SW480 (cell line): ENCODE measurements around the gene SLC15A3.
"Not testable (repeated sequence)": the region's sequence is repeated elsewhere in the genome, so short reads cannot be mapped to it uniquely, and the experiment has no call there.

ENCODE experiments used
- DNase-seq: peaks from one replicate; pipeline ENCODE4 v3.0.0-alpha.2; 2016; ENCODE audit warnings: low spot score

The SLC15A3 gene

DNA sequence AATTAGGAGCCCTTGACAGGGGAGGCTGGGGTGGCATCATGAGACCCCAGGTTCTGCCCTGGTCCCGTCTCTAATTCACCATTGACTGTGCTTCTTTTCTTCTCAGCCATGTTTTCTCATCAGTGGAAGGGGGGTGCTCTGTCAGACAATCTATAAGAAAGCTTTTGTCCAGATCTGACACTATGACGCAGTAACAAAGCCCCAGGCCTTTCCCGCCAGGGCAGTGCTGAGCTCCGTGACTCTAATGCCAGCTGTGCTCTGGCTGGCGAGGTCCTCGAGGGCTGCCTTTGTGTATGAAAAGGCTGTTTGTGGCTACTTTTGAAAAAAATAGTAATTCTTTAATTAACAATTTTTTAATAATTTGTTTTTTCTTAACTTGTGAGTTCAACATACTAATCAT is 22.8 kb upstream of the SLC15A3 start:
- no peak for DNase-seq

DNA sequence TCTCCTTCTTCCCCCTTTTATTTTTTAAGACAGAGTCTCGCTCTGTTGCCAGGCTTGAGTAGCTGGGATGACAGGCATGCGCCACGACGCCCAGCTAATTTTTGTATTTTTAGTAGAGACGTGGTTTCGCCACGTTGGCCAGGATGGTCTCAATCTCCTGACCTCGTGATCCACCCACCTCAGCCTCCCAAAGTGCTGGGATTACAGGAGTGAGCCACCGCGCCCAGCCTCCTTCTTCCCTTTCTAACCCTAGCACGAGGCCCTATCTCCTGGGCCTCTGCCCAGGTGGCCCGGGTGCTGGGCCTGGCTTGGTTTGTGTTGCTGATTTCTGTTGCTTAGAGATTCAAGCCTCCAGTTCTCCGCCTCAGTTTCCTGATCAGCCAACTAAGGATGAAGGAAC is 22.3 kb upstream of the SLC15A3 start:
- DNase-seq = not testable (repeated sequence)

- DNase-seq = no peak
Observed at GRCh38 chr11:60973699-60974098, 21.7 kb upstream of the SLC15A3 start.

DNA sequence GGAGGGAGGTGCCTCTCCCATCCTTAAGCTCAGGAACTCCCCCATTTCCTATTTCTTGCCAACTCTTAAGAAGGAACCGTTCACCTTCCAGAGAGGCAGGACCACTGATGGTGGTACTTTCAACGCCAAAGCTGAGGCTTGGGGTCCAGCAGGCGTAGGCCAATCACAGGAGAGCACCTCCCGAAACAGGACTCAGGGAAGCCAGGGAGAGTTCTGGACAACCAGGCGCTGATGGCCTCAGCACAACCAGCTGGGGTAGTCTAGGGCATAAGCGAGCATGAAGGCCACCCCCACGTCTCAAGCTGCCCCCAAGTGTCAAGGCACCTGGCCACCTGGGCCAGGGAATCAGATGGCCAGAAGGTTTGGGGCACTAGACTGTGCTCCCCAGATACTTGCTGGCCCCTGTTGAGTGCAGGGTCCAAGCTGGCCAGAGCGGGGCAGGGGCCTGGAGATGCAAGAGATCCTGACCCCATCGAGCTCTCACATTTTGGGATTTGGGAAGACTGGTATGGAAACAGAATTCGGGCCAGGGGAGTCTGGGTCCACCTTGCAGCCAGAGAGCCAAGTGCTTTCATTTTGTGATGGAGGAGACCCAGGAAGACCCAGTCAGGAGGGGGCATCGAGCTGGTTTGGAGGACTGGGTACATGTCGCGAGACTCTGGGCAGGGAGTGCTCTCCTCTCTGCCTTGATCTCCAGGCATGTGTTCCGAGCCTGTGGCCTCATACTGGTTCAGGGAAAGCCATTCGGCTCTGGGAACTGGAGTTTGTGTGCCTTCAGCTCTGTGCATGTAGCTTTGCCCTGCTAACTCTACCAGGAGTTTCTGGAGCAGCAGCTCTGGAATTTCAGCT is 20.4 kb upstream of the SLC15A3 start:
- DNase-seq = no peak

DNA sequence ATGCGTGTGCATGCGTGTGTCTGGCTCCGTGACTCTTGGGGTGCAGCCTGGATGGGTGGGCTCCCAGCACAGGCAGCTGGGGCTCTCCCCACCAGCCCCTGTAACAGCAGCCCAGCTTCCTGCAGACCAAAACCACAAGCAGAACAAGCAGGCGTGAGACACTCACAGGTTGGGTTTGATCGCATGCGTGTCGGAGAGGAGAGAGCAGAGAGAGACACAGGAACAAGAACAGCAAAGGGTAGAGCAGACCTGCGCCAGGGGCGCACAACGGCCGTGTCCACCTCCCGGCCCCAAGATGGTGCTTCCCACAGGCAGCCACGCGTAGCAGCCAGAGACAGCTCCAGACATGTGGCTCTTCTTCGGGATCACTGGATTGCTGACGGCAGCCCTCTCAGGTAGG is 19.5 kb upstream of the SLC15A3 start, which contains the start of gene CD6:
CD6 (plus strand) TSS at position 161 of the 400 bp plus-strand sequence; CDS start at position 347, 186 bp downstream.
- no peak for DNase-seq

GRCh38 chr11:60970890-60971289 is 18.9 kb upstream of the SLC15A3 start:
- DNase-seq = no peak

DNA sequence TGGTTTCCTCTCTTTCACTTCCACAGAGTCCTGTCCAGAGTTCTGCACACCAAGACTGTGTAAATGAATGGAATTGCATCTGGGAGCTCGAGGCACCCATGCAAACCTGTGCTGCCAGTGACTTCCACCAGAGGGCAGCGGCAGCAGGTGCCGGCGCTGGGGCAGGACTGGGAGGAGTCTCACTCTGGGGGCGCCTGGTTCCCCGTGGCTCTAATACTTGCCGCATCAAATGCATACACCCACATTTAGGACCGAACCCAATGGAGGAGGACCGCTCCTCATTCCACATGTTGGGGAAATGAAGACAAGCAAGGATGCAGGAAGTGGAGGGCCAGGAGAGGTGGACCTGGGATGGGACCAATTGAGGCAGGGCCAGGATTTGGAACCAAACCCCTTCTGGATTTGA is 18.4 kb upstream of the SLC15A3 start:
- peak; percentile 48 for DNase-seq

DNA sequence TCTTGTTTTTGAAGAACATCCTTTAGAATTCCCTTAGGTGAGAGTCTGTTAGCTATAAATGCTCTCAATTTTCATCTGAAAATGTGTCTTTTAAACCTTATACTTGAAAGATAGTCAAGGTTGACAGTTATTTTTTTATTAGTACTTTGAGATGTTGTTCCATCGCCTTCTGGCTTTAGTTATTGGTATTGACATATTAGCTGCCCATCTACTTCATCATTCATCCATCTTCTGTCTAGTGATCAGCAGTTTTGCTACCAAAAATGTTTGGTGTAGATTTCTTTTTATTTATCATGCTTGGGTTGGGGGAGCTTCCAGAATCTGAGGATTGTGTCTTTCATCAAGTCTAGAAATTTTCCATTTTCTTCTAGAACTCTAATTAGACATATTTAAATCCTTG is 16.2 kb upstream of the SLC15A3 start:
- no peak for DNase-seq

- DNase-seq = no peak
Observed at GRCh38 chr11:60966890-60967289, 14.9 kb upstream of the SLC15A3 start.

- no peak for DNase-seq
Observed at GRCh38 chr11:60964801-60965200, 12.8 kb upstream of the SLC15A3 start.

DNA sequence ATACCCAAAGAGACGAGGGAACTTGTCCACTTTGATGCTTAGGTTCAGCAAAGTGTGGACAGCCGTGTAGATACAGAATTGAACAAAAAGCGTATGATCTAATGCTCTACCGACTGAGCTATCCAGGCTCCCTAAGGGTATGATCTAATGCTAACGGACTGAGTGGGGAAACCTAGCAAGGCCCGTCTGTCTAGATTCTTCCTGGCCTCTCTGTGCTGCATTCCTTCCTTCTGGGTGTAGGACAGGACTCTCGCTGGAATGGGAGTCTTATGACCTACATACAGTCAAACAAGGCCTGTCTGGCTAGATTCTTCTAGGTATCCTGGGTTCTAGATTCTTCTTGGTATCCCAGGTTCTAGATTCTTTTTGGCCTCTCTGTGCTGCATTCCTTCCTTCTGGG is 8.4 kb upstream of the SLC15A3 start:
- DNase-seq = no peak

GRCh38 chr11:60959431-60959830 is 7.5 kb upstream of the SLC15A3 start:
- DNase-seq = no peak

GRCh38 chr11:60957188-60957587 is 5.2 kb upstream of the SLC15A3 start:
- no peak for DNase-seq

GRCh38 chr11:60955571-60955970 is 3.6 kb upstream of the SLC15A3 start:
- no peak for DNase-seq

DNA sequence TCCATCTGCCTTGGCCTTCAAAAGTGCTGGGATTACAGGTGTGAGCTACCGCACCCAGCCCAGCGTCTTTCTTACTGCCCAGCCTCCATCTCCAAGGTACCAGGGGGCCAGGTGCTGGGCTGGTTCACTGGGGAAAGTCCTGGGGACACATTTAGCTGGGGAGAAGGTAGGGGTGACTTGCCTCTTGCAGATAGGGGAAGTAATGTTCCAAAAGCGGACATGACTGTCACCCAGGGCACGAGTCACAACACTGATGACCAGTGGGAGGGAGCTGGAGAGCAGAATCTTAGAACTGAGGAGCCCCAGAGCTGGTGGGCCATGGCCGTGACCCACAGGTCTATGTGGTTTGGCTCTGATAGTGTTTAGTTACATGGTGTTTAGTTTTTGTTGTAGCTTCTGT is 2.4 kb upstream of the SLC15A3 start:
- no peak for DNase-seq

GRCh38 chr11:60953781-60954180 is 1.8 kb upstream of the SLC15A3 start:
- DNase-seq = no peak

- DNase-seq = no peak
Observed at GRCh38 chr11:60952742-60953170, 780 bp upstream of the SLC15A3 start.

- no peak for DNase-seq
Observed at GRCh38 chr11:60951606-60951903, 421 bp downstream of the SLC15A3 start.

GRCh38 chr11:60950933-60951605 is 907 bp downstream of the SLC15A3 start:
- no peak for DNase-seq

- no peak for DNase-seq
Observed at GRCh38 chr11:60950024-60950423, 2.0 kb downstream of the SLC15A3 start.

DNA sequence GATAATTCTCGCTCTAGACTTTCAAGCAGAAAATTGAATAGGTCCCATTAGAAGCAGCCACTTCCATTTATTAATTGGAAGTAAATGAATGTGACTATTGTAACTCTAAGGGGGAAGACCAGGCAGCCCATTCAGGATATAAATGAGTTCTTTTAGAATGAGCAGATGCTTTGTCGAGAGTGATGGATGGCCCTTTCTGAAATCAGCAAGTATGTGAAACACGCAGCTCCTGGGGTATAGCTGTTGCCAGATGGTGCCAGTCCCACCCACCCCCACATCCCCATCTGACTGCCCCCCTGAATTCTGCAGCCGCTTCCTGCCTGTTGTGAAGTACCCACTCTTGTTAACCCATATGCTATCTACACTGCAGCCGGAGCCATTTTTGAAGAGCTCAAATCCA is 3.7 kb downstream of the SLC15A3 start:
- no peak for DNase-seq

- DNase-seq = no peak
Observed at GRCh38 chr11:60947700-60948099, 4.3 kb downstream of the SLC15A3 start.

DNA sequence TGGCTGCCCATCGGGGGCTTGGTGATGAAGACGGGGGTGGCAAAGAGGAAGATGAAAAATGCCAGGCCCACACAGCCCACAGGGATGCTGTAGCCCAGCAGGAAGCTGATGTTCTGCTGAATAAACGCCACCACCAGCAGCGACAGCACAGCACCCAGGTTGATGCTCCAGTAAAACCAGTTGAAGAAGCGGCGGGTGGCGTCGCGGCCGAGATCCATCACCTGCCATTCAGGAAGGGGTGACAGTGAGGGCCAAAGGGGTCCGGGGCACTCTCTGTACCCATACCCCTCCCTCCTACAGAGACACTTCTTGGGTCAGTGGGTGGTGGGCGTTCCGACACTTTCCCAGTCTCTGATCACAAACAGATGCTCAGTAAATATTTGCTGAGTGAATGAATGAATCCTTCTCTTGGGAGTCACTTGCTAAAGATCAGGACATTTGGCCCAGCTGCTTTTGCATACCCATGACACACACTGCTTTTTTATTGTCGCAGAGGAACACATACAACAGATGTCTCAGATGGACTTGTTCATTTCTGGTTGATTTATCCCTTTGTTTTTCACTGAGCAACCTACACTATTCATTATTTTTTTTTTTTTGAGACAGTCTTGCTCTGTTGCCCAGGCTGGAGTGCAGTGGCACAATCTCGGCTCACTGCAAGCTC is 5.2 kb downstream of the SLC15A3 start:
- DNase-seq = no peak
